ENCODE measurements around the gene RNPEPL1.

The RNPEPL1 gene

GRCh38 chr2:240526521-240526920, 41.8 kb upstream of the RNPEPL1 start:
- POLR2A ChIA-PET, result no interaction called here
- no peak for TF ChIP-seq L3MBTL2 (conservative IDR thresholded peaks at IDR 0.05)
- no peak for TF ChIP-seq BHLHE40 (IDR thresholded peaks at IDR 0.05; ENCODE audit: borderline replicate concordance)
- no peak for TF ChIP-seq CTBP1 (IDR thresholded peaks at IDR 0.05; ENCODE audit: borderline replicate concordance)
- no peak for TF ChIP-seq LEF1 (IDR thresholded peaks at IDR 0.05; ENCODE audit: borderline replicate concordance)
- no peak for TF ChIP-seq ARNT (IDR thresholded peaks at IDR 0.05)
- TF ChIP-seq NFRKB (IDR thresholded peaks at IDR 0.05), result no peak
- no peak for TF ChIP-seq SUZ12 (IDR thresholded peaks at IDR 0.05)
- TF ChIP-seq FOXM1 (IDR thresholded peaks at IDR 0.05; ENCODE audit: borderline replicate concordance), result no peak
- TF ChIP-seq ZNF384 (IDR thresholded peaks at IDR 0.05), result no peak
- TF ChIP-seq FOXA1 (IDR thresholded peaks at IDR 0.05), result no peak
- no peak for TF ChIP-seq TARDBP (IDR thresholded peaks at IDR 0.05)
- CTCF ChIA-PET, result no interaction called here
- no peak for DNase-seq (ENCODE audit: extremely low spot score)

- CTCF ChIA-PET, result no interaction called here
- POLR2A ChIA-PET, result no interaction called here
- no peak for TF ChIP-seq ELF4 (IDR thresholded peaks at IDR 0.05)
- TF ChIP-seq LEF1 (IDR thresholded peaks at IDR 0.05; ENCODE audit: borderline replicate concordance), result no peak
- no peak for TF ChIP-seq FOXM1 (IDR thresholded peaks at IDR 0.05; ENCODE audit: borderline replicate concordance)
- no peak for TF ChIP-seq PKNOX1 (IDR thresholded peaks at IDR 0.05)
- no peak for TF ChIP-seq FOXA1 (IDR thresholded peaks at IDR 0.05)
- no peak for TF ChIP-seq SUZ12 (IDR thresholded peaks at IDR 0.05)
- TF ChIP-seq HDGF (IDR thresholded peaks at IDR 0.05; ENCODE audit: borderline replicate concordance), result no peak
- TF ChIP-seq BHLHE40 (IDR thresholded peaks at IDR 0.05; ENCODE audit: borderline replicate concordance), result no peak
- TF ChIP-seq CTBP1 (IDR thresholded peaks at IDR 0.05; ENCODE audit: borderline replicate concordance), result no peak
- no peak for TF ChIP-seq FOXK2 (IDR thresholded peaks at IDR 0.05)
- TF ChIP-seq L3MBTL2 (conservative IDR thresholded peaks at IDR 0.05), result no peak
- TF ChIP-seq ARNT (IDR thresholded peaks at IDR 0.05), result no peak
Observed at GRCh38 chr2:240527153-240527750, 41.0 kb upstream of the RNPEPL1 start.

GRCh38 chr2:240528406-240529040, 39.8 kb upstream of the RNPEPL1 start:
- POLR2A ChIA-PET, result no interaction called here
- TF ChIP-seq BHLHE40 (IDR thresholded peaks at IDR 0.05; ENCODE audit: borderline replicate concordance) (no peak), FOXM1 (IDR thresholded peaks at IDR 0.05; ENCODE audit: borderline replicate concordance) (no peak), FOXA1 (IDR thresholded peaks at IDR 0.05) (no peak)
- CTCF ChIA-PET, result no interaction called here
- DNase-seq (ENCODE audit: extremely low spot score), result no peak

More at GRCh38 chr2:240527153-240527750, 41.0 kb upstream of the RNPEPL1 start:
- no peak for DNase-seq (ENCODE audit: extremely low spot score)

GRCh38 chr2:240529344-240529999, 38.8 kb upstream of the RNPEPL1 start:
- no peak for DNase-seq (ENCODE audit: extremely low spot score)
- ChIA-PET CTCF (no interaction called here), POLR2A (no interaction called here)
- TF ChIP-seq BHLHE40 (IDR thresholded peaks at IDR 0.05; ENCODE audit: borderline replicate concordance) (no peak), LEF1 (IDR thresholded peaks at IDR 0.05; ENCODE audit: borderline replicate concordance) (no peak), FOXA1 (IDR thresholded peaks at IDR 0.05) (no peak), TARDBP (IDR thresholded peaks at IDR 0.05) (no peak), FOXK2 (IDR thresholded peaks at IDR 0.05) (no peak), ARNT (IDR thresholded peaks at IDR 0.05) (no peak), PKNOX1 (IDR thresholded peaks at IDR 0.05) (no peak), L3MBTL2 (conservative IDR thresholded peaks at IDR 0.05) (no peak), SP1 (IDR thresholded peaks at IDR 0.05) (no peak), NFRKB (IDR thresholded peaks at IDR 0.05) (no peak), FOXM1 (IDR thresholded peaks at IDR 0.05; ENCODE audit: borderline replicate concordance) (no peak), CTBP1 (IDR thresholded peaks at IDR 0.05; ENCODE audit: borderline replicate concordance) (no peak)

GRCh38 chr2:240530181-240530580, 38.1 kb upstream of the RNPEPL1 start:
- ChIA-PET POLR2A (no interaction called here), CTCF (no interaction called here)
- DNase-seq (ENCODE audit: extremely low spot score), result no peak
- TF ChIP-seq CTBP1 (IDR thresholded peaks at IDR 0.05; ENCODE audit: borderline replicate concordance) (no peak), HDGF (IDR thresholded peaks at IDR 0.05; ENCODE audit: borderline replicate concordance) (no peak), LEF1 (IDR thresholded peaks at IDR 0.05; ENCODE audit: borderline replicate concordance) (no peak), ELF4 (IDR thresholded peaks at IDR 0.05) (no peak), TARDBP (IDR thresholded peaks at IDR 0.05) (no peak), SP1 (IDR thresholded peaks at IDR 0.05) (no peak), PKNOX1 (IDR thresholded peaks at IDR 0.05) (no peak), BHLHE40 (IDR thresholded peaks at IDR 0.05; ENCODE audit: borderline replicate concordance) (no peak), SUZ12 (IDR thresholded peaks at IDR 0.05) (no peak), ZNF384 (IDR thresholded peaks at IDR 0.05) (no peak), FOXM1 (IDR thresholded peaks at IDR 0.05; ENCODE audit: borderline replicate concordance) (no peak)

GRCh38 chr2:240531038-240531437, 37.2 kb upstream of the RNPEPL1 start:
- POLR2A ChIA-PET, result no interaction called here
- TF ChIP-seq FOXM1 (IDR thresholded peaks at IDR 0.05; ENCODE audit: borderline replicate concordance) (no peak), SUZ12 (IDR thresholded peaks at IDR 0.05) (no peak), CTBP1 (IDR thresholded peaks at IDR 0.05; ENCODE audit: borderline replicate concordance) (no peak), BHLHE40 (IDR thresholded peaks at IDR 0.05; ENCODE audit: borderline replicate concordance) (no peak), LEF1 (IDR thresholded peaks at IDR 0.05; ENCODE audit: borderline replicate concordance) (no peak), NFRKB (IDR thresholded peaks at IDR 0.05) (no peak), L3MBTL2 (conservative IDR thresholded peaks at IDR 0.05) (no peak), HDGF (IDR thresholded peaks at IDR 0.05; ENCODE audit: borderline replicate concordance) (no peak), ELF4 (IDR thresholded peaks at IDR 0.05) (no peak), SP1 (IDR thresholded peaks at IDR 0.05) (no peak), ARNT (IDR thresholded peaks at IDR 0.05) (no peak), PKNOX1 (IDR thresholded peaks at IDR 0.05) (no peak), FOXK2 (IDR thresholded peaks at IDR 0.05) (no peak), FOXA1 (IDR thresholded peaks at IDR 0.05) (no peak), TARDBP (IDR thresholded peaks at IDR 0.05) (no peak), ZNF384 (IDR thresholded peaks at IDR 0.05) (no peak)
- CTCF ChIA-PET, result no interaction called here
- DNase-seq (ENCODE audit: extremely low spot score), result no peak
